GM21717 (cell line): Measurements from ENCODE around the gene LSAMP.

Experiments used
- ATAC-seq: cut with Tn5 transposase; IDR thresholded peaks from one replicate; pipeline ENCODE4 v1.9.1; 2021; ENCODE audit warnings: mild to moderate bottlenecking, moderate library complexity; ENCODE audit not compliant: unreplicated experiment

The LSAMP gene

GRCh38 chr3:116064646-116065045 is 380.6 kb downstream of the LSAMP start:
- ATAC-seq: no peak

DNA sequence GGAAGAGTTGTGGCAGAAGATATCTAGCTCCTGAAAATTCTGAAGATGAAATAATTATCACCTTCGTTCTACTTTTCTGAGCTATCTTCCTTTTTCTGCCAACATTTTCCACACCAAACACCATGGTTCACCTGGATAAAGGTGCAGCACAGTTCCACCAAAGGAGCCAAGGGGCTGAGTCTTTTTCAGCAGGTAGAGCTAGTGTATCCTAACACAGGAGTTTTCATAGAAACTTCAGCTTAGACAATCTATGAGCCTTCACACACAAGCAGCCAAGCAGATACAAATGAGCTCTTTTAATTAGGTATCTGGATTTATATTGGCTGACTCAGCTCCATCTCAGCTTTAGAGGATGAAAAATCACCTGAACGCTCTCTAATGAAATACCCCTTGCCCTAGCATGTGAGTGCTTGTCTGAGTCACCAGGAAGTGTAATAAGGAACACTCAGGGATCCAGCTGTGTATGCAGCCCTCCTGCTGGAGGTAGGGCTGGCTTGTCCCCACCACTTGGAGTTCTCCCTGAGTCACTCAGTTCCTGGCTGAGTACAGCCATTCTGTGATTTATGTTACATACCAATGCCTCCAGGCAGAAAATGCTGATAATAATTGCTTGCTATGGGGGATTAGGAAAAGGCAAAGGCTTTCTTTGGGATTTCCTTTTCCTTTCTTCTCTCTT is 385.7 kb downstream of the LSAMP start:
- ATAC-seq: no peak

- ATAC-seq: no peak
These were observed 386.4 kb downstream of the LSAMP start for GRCh38 chr3:116058844-116059243.

GRCh38 chr3:116057400-116058006 is 387.8 kb downstream of the LSAMP start:
- no peak for ATAC-seq

DNA sequence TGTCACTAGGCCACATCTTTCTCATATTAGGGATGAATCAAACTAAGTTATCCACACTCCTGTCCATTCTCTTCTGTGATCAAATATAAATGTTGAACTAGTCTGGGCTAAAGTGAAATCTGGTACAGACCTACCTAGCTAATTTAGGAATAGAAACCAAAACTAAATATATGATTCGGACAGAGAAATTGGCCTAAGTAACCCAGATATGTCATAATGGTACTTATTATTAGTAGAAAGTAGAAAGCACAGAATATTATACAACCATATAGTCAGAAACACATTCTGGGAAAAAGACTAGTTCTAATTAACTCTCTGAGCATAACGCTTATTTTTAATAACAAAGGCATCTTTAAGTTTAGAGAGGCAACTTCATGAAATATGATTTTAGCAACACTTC is 389.0 kb downstream of the LSAMP start:
- peak; percentile 86 for ATAC-seq

GRCh38 chr3:116053017-116053416 is 392.3 kb downstream of the LSAMP start:
- no peak for ATAC-seq

DNA sequence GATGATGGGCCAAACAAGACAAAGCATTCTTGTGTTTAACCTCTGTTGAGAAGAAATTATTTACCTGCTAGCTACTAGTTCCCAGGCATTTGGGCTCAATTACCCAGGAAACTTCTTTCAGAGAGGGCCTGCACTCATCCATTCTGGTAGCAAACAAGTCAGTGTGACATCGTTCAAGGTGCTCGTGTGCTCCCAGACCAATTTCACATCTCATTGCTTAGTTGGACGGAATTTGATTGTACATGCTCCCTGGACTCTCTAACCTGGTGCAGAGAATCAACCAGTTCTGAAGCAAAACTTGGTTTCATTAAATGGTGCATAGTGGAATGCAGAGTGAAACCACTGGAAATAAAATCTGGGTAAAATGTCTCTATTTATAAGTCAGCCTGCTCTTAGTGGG is 392.7 kb downstream of the LSAMP start:
- ATAC-seq: no peak

DNA sequence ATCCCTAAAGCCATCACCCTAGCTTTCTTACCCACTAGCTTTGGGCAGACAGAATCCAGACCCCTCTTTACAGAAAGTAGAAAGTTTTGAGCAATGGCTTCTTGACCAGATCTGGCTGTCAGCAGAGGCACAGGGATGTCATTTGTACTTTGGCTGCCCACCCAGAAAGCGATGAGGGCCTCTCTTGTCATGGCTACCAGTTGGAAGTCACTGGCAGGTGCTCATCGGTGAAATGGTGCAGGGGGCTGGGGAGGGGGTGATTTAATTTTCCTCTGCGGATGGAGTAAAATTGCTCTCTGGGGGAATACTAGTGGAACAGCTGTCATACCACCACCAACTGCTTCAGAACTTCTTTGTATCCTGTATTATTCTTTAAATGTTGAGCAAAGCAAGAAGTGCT is 393.7 kb downstream of the LSAMP start:
- no peak for ATAC-seq

DNA sequence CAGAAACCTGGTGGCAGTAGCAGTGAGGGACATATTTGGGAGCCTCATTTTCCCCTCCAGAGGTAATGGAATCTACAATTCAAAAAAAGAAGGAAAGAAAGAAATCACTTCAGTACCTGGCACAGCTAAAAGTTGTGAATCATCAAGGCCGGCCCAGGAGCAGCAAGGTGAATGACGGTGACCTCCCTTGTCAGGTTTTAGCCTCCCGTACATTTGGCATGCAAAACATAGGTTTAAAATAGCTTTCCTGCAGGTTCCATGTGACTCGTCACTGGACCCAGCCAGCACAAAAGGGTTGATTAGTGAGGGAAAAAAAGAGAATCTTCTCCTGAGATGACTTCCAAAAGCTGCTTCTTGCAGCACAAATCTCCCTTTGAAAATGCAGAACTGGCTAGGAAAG is 394.2 kb downstream of the LSAMP start:
- ATAC-seq: peak; percentile 79

GRCh38 chr3:116050311-116050915 is 394.9 kb downstream of the LSAMP start:
- no peak for ATAC-seq

DNA sequence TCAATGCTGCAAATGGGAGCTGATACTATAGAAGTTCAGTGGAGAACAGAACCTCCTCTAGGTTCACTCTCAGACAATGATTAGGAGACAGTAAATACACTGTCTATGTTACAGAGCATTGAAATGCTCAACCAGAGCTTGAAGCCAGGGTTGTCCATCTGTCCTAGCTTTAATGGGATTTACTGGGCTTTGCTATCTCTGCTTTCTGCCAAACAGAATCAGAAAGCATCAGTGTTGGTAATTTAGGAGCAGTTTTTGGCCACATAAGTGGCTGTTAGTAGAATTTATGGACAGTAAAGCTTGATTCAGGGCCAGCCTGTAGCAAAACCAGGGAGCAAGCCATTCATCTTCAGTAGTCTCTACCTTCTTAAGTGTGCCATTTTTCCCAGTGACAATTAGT is 396.3 kb downstream of the LSAMP start:
- ATAC-seq: no peak

- no peak for ATAC-seq
These were observed 398.9 kb downstream of the LSAMP start for GRCh38 chr3:116046350-116046749.

DNA sequence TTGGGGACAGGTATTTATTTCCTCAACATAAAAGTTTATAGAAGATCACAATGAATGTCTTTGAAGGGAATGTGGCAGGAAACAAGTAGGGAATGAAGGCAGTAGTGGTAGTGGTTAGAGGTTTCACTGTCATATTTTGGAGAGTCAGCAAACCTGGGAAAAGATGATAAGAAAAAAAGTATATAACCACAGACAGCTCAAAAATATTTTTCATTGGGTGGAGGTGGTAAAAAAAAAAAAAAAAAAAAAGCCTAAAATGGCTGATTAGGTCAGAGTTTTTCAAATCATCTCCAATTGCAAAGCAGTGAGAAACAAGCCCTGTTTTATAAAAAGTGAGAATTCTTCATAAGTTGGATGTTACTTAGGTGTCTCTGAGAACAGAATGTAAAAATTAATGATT is 400.0 kb downstream of the LSAMP start:
- ATAC-seq: no peak

DNA sequence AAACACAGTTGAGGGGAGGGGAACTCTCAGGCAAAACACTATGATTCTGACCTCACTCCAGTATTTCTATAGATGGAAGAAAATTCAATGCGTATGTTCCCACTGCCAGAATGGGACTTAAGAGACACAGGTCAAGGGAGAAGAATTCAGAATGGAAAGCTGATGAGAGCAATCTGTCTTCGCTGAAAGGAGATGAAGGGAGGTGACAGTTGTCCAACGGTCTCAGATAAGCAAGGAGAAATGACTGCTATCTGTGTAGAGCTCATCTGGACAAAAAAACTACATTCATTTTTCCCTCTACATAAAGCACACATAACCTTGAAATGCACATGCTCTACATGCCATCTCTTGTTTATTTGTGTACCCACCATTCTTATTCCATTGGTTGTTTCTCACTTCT is 405.1 kb downstream of the LSAMP start:
- ATAC-seq: no peak

DNA sequence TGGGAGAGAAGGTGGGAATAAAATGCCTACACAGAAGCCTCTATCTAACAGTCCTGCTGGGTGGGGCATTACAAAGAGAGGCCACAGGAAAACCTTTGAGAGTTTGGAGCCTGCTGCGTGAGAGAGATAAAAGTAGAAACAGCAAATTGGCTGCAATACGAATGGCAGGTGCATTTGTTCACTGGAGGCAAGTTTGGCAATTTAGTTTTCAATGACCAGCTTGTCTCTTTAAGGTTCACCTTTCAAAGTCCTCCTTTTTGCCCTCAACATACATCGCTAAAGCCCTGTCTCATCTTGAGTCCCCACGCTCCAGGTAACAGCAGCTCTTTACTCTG is 405.7 kb downstream of the LSAMP start:
- no peak for ATAC-seq

DNA sequence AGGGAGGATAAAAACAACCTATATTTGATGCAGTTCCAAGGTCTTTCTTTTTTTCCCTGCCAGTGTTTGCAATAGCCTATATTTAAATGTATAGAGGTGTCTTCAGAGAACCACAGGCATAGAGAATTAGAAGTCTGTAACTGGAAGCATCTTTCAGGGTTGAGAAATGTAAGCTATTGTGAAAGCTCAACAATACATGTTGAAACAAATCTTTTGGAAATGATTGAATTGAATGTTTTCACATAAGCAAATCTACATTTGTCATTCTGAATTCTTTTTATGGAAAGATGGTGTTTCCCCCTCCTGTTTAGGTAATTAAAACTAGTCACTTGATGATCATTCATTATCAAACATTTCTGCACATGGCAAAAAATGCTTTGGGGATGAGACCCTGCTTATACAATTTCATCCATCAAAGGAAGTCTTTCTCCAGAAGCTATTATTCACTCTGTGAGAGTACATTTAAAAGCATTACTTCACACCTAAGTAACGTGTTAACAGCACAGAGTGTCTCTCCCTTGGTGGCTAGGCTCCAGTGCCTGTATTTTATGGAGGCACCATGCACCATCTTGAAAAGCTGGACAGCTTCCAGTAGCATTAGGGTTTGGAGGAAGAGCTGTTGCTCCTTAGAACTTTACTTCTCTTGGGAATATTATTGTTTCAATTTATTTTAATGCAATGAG is 406.2 kb downstream of the LSAMP start:
- peak; percentile 2 for ATAC-seq

DNA sequence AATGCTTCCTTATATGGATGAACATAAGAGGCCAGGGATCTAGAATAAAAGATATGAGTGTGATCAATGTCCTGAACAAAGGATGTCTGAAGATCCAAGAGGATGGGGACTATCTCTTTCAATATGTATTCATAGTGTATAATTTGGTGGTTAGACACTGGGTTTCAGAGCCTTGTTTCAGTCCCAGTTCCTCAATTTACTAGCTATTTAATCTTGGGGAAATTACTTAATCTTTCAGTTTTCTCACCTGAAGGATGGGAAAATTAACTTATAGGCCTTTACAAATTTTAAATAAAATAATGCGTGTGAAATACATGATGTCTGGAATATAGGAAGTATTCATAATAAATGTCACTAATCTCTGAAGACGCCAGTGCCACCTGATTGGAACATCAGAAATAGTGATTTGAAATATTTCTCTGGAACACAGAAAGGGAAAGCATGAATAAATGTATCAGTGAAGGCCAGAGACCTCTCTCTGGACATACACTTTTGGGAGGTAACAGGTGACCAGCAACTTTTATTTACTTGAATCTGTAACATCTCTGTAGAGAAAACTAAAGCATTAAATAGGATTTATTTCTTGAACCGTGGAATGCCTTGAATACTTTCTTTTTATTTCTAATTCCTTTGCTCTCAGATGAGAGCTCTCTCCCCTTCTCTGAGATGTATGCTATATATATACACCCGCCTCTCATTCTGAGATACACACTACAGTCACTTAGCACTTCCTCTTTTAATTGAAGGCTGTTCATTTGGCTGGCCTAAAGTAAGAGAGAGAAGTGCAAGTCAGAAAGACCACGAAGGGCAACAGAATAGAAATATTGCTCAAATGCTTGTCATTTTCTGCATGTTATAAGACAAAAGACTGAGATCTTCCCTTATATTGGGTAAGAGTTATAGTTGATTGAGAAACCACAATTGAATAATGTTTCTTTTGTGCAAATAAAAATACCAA is 407.1 kb downstream of the LSAMP start:
- peak; percentile 98 for ATAC-seq

GRCh38 chr3:116035429-116035828 is 409.9 kb downstream of the LSAMP start:
- ATAC-seq: no peak

- ATAC-seq: no peak
These were observed 410.5 kb downstream of the LSAMP start for GRCh38 chr3:116034794-116035193.

- no peak for ATAC-seq
These were observed 411.2 kb downstream of the LSAMP start for GRCh38 chr3:116034086-116034485.

DNA sequence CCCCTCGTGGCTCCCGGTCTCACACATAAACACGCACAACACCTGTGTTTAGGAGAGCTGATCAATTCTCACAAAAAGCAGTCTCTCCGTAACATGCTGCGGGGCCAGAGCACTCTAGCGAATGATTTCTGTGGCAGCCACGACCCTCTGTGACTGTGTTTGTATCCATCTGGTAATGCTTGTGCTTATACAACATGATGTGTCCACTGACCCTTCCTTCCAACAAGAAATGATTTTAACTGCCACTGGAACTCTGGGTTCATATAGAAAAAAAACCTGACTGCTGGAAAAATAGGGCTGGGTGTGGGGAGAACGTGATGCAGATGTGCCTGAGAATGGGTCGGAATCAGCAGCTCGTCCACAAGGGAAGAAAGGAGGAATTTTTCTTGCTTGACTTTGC is 411.8 kb downstream of the LSAMP start:
- ATAC-seq: no peak
